Dendritic cell treated with granulocyte-macrophage colony-stimulating factor and Interleukin-4, amounts not matched to agents 40 ng/mL and 50 ng/mL, for 4 days (primary cell): ENCODE measurements around the gene RNF168.
A peak's percentile ranks its signal among the peaks of the same experiment; 100 is the strongest.
"Not testable (repeated sequence)": the region's sequence is repeated elsewhere in the genome, so short reads cannot be mapped to it uniquely, and the experiment has no call there.

Source experiments
- H3K27ac Mint-ChIP-seq: one replicate; pipeline ENCODE4 v1.8.0; 2022; ENCODE audit warnings: mild to moderate bottlenecking, mixed read lengths
- H3K27me3 Mint-ChIP-seq: one replicate; pipeline ENCODE4 v1.8.0; 2022; ENCODE audit warnings: mild to moderate bottlenecking, mixed read lengths
- H3K36me3 Mint-ChIP-seq: one replicate; pipeline ENCODE4 v1.8.0; 2022; ENCODE audit warnings: low read depth, mixed read lengths
- H3K4me1 Mint-ChIP-seq: one replicate; pipeline ENCODE4 v1.8.0; 2022; ENCODE audit warnings: low read depth, mixed read lengths
- H3K4me3 Mint-ChIP-seq: one replicate; pipeline ENCODE4 v1.8.0; 2022; ENCODE audit warnings: mild to moderate bottlenecking, moderate library complexity, mixed read lengths
- H3K9me3 Mint-ChIP-seq: one replicate; pipeline ENCODE4 v1.8.0; 2022; ENCODE audit warnings: mixed read lengths
- intact Hi-C: fragments of 100-400 bp; cut with micrococcal nuclease; formaldehyde crosslinking; loops from one replicate; pipeline ENCODE4 v1.15.0; 2022

RNF168 gene

DNA sequence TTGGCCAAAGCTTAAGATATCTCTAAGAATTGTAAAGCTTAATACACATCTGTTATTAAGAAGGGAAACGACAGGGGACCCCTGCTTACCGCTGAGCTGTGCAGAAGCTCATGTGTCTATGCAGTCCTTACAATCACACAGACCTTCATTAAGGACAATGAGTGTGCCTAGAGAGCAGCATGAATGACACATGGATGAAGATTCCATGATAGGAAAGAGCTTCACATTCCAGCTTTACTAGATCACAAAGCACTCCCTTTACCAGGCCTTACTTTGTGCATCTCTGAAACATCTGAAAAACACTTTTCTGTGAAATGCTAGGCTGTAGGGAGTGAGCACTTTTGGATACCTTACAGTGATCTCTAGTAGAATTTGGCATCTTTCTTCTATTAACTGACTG lies 32.0 kb downstream of the RNF168 start:
- Mint-ChIP-seq H3K36me3 (peaks cover 85% of the 10 kb centered on the region), H3K27ac (no peak overlapping the region), H3K27me3 (no peaks in the 10 kb centered on the region), H3K4me1 (no peaks in the 10 kb centered on the region), H3K4me3 (no peak overlapping the region), H3K9me3 (no peaks in the 10 kb centered on the region)
- intact Hi-C loops = no loop called here

DNA sequence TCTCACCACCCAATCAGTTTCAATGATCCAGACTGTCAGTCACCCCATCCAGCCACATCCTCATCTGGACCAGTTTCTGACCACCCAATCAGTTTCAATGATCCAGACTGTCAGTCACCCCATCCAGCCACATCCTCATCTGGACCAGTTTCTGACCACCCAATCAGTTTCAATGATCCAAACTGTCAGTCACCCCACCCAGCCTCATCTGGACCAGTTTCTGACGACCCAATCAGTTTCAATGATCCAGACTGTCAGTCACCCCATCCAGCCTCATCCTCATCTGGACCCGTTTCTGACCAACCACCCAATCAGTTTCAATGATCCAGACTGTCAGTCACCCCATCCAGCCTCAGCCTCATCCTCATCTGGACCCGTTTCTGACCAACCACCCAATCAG lies 33.4 kb downstream of the RNF168 start:
- H3K27me3 Mint-ChIP-seq, H3K4me3 Mint-ChIP-seq, H3K4me1 Mint-ChIP-seq, H3K27ac Mint-ChIP-seq, intact Hi-C loops, H3K9me3 Mint-ChIP-seq: not testable (repeated sequence)
- H3K36me3 Mint-ChIP-seq = peaks cover 79% of the 10 kb centered on the region

DNA sequence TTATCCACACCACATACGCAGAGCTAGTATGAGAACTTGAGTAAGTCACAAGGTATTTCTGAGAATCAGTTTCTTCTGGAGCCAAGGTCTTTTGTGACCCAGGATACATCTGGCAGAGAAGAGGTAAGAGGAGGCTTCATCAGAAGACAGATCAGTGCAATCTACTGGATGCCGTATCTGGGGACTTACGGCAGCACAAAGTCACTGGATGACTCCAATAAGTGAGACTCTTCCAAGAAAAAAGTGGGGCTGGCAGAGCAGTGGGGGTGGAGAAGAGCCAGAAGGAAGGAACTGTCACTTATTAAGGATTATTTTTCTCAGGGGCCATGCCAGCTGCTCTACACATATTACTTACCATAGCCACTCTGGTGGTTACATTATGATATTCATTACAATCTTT lies 39.8 kb downstream of the RNF168 start:
- peaks cover 38% of the 10 kb centered on the region for H3K36me3 Mint-ChIP-seq
- no peaks in the 10 kb centered on the region for H3K9me3 Mint-ChIP-seq
- H3K27me3 Mint-ChIP-seq = no peaks in the 10 kb centered on the region
- intact Hi-C loops = no loop called here
- no peak overlapping the region for H3K4me3 Mint-ChIP-seq
- H3K4me1 Mint-ChIP-seq = no peaks in the 10 kb centered on the region
- H3K27ac Mint-ChIP-seq = no peak overlapping the region

DNA sequence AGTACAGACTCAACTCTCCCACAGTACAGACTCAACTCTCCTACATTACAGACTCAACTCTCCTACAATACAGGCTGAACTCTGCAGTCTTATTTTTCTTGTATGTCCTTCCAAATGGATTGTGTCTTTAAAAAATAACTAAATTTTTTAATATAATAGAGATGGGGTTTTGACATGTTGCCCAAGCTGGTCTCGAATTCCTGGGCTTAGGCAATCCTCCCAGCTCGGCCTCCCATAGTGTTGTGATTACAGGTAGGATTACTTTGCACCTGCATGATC lies 40.2 kb downstream of the RNF168 start:
- Mint-ChIP-seq H3K9me3 (no peaks in the 10 kb centered on the region), H3K4me3 (no peak overlapping the region), H3K27ac (no peak overlapping the region), H3K36me3 (peaks cover 35% of the 10 kb centered on the region), H3K4me1 (no peaks in the 10 kb centered on the region), H3K27me3 (no peaks in the 10 kb centered on the region)
- intact Hi-C loops = no loop called here

DNA sequence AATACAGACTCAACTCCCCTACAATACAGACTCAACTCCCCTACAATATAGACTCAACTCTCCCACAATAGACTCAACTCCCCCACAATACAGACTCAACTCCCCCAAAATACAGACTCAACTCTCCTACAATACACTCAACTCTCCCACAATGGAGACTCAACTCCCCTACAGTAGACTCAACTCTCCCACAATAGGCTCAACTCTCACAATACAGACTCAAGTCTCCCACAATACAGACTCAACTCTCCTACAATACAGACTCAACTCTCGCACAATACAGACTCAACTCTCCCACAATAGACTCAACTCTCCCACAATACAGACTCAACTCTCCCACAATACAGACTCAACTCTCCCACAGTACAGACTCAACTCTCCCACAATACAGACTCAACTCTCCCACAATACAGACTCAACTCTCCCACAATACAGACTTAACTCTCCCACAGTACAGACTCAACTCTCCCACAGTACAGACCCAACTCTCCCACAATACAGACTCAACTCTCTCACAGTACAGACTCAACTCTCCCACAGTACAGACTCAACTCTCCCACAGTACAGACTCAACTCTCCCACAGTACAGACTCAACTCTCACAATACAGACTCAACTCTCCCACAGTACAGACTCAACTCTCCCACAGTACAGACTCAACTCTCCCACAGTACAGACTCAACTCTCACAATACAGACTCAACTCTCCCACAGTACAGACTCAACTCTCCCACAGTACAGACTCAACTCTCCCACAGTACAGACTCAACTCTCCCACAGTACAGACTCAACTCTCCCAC lies 40.7 kb downstream of the RNF168 start:
- H3K4me3 Mint-ChIP-seq, H3K9me3 Mint-ChIP-seq, intact Hi-C loops, H3K4me1 Mint-ChIP-seq, H3K27me3 Mint-ChIP-seq, H3K27ac Mint-ChIP-seq: not testable (repeated sequence)
- peaks cover 29% of the 10 kb centered on the region for H3K36me3 Mint-ChIP-seq

DNA sequence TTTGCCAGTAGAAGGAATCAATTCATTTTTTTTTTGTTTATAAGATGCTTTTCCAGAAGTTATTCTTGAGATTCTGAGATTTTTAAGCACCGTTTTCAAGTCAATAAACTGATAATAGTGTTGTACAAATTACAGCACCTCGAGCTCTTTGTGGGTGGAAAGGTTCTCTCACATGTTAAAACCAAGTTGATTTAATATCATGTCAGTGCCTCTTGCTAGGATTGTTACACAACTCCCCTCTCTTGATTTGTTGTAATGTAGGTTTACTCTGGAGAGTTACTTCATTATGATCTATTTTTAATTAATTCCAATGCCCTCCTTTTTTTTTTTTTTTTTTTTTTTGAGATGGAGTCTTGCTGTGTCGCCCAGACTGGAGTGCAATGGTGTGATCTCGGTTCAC lies 45.5 kb downstream of the RNF168 start:
- no peaks in the 10 kb centered on the region for H3K27me3 Mint-ChIP-seq
- H3K9me3 Mint-ChIP-seq = no peaks in the 10 kb centered on the region
- no peak overlapping the region for H3K4me3 Mint-ChIP-seq
- intact Hi-C loops = no loop called here
- no peak overlapping the region for H3K27ac Mint-ChIP-seq
- H3K4me1 Mint-ChIP-seq = peaks cover 5% of the 10 kb centered on the region
- peaks cover 14% of the 10 kb centered on the region for H3K36me3 Mint-ChIP-seq

DNA sequence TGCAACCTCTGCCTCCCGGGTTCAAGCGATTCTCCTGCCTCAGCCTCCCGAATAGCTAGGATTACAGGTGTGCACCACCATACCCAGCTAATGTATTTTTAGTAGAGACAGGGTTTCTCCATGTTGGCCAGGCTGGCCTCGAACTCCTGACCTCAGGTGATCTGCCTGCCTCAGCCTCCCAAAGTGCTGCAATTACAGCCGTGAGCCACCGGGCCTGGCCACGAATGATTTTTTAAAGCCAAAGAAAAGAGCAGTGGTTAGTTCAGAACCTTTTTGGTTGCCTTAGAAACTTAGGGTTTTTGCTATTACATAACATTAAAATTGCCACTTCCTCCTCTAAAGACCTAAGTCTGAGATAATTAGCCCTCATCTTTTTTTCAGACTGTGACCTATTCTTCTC lies 46.1 kb downstream of the RNF168 start:
- H3K9me3 Mint-ChIP-seq, H3K27me3 Mint-ChIP-seq, H3K4me1 Mint-ChIP-seq, intact Hi-C loops, H3K27ac Mint-ChIP-seq, H3K4me3 Mint-ChIP-seq: not testable (repeated sequence)
- H3K36me3 Mint-ChIP-seq = peaks cover 14% of the 10 kb centered on the region

DNA sequence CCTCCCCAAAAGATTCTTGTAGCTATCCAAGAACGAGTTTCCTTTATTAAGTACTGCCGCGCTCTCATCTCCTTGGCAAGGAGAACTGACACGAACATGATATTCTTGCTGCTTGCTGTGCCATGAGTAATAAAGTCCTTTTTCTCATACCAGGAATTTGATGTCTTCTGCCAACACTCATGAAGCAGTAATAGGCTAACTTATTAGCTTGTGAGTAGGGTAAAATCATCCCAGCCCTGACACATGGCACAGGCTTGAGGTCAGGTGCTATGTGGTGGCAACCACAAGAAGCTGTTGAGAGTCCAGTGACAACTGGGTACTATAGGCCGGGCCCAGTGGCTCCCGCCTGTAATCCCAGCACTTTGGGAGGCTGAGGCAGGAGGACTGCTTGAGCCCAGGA lies 48.6 kb downstream of the RNF168 start:
- Mint-ChIP-seq H3K36me3 (peaks cover 6% of the 10 kb centered on the region), H3K27ac (no peak overlapping the region), H3K9me3 (no peaks in the 10 kb centered on the region), H3K4me1 (peaks cover 5% of the 10 kb centered on the region), H3K27me3 (no peaks in the 10 kb centered on the region), H3K4me3 (no peak overlapping the region)
- intact Hi-C loops = no loop called here

DNA sequence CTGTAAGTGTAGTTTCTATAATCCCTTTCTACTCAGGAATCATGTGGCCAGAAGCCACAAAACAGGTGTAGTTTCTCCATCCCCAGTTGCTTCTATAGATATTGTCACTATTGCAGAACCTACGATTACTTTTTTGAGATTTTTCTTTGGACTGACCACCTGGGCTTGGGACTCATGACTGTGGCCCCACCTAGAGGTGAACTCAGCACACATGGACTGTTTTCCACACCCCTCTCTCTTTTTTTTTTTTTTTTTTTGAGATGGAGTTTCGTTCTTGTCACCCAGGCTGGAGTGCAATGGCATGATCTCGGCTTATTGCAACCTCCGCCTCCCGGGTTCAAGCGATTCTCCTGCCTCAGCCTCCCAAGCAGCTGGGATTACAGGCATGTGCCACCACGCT lies 58.2 kb downstream of the RNF168 start:
- intact Hi-C loops, H3K36me3 Mint-ChIP-seq, H3K4me1 Mint-ChIP-seq, H3K27ac Mint-ChIP-seq, H3K4me3 Mint-ChIP-seq, H3K9me3 Mint-ChIP-seq, H3K27me3 Mint-ChIP-seq: not testable (repeated sequence)

DNA sequence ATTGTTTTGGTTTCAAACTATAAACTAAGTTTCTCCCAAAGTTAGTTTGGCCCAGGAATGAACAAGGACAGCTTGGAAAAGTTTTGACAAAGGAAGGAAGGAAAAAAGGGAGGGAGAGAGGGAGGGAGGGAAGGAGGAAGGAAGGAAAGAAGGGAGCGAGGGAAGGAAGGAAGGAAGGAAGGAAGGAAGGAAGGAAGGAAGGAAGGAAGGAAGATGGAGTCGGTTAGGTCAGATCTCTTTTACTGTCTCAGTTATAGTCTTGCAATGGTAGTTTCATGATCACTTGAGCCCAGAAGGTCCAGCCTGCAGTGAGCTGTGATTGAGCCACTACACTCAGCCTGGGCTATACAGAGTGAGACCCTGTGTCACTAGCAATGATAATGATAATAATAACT lies 59.1 kb downstream of the RNF168 start:
- intact Hi-C loops = no loop called here
- Mint-ChIP-seq H3K4me1 (peaks cover 8% of the 10 kb centered on the region), H3K36me3 (no peaks in the 10 kb centered on the region), H3K9me3 (no peaks in the 10 kb centered on the region), H3K27ac (no peak overlapping the region), H3K4me3 (no peak overlapping the region), H3K27me3 (no peaks in the 10 kb centered on the region)

DNA sequence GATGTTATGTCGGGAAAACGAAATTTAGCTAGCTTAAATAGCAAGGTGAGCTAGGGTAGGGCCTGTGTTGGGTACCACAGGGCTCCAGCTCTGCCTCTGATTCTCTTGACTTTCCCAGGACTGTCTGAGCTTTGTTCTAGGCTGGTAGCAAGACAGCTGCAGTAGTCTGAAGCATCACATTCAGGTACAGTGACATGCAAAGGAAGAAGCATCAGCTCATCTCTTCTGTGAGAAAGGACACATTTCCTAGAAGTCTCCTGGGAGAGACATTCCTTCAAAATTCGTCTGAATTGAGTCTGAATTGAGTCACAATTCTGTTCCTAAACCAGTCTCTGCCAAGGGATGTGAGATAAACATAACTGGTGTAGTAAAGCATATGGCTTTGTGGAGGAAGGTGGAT lies 62.9 kb downstream of the RNF168 start:
- Mint-ChIP-seq H3K27me3 (no peaks in the 10 kb centered on the region), H3K4me3 (no peak overlapping the region), H3K27ac (no peak overlapping the region), H3K4me1 (peaks cover 8% of the 10 kb centered on the region), H3K36me3 (no peaks in the 10 kb centered on the region), H3K9me3 (no peaks in the 10 kb centered on the region)
- intact Hi-C loops = no loop called here

DNA sequence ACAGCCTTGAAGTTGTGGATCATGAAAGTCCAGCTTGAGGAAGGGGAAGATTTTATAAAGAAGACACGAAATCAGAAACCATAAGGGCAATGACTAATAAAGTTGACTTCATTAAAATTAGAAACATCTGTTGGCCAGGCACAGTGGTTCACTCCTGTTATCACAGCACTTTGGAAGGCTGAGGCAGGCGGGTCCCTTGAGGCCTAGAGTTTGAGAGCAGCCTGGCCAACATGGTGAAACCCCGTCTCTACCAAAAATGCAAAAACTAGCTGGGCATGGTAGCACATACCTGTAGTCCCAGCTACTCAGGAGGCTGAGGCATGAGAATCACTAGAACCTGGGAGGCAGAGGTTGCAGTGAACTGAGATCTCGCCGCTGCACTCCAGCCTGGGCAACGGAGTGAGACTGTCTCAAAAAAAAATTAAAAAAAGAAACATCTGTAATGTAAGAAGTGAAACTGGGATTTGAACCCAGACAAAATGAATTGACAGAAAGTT lies 63.5 kb downstream of the RNF168 start:
- H3K27me3 Mint-ChIP-seq = no peaks in the 10 kb centered on the region
- intact Hi-C loops = no loop called here
- H3K27ac Mint-ChIP-seq = no peak overlapping the region
- no peaks in the 10 kb centered on the region for H3K36me3 Mint-ChIP-seq
- H3K9me3 Mint-ChIP-seq = no peaks in the 10 kb centered on the region
- peaks cover 8% of the 10 kb centered on the region for H3K4me1 Mint-ChIP-seq
- no peak overlapping the region for H3K4me3 Mint-ChIP-seq

DNA sequence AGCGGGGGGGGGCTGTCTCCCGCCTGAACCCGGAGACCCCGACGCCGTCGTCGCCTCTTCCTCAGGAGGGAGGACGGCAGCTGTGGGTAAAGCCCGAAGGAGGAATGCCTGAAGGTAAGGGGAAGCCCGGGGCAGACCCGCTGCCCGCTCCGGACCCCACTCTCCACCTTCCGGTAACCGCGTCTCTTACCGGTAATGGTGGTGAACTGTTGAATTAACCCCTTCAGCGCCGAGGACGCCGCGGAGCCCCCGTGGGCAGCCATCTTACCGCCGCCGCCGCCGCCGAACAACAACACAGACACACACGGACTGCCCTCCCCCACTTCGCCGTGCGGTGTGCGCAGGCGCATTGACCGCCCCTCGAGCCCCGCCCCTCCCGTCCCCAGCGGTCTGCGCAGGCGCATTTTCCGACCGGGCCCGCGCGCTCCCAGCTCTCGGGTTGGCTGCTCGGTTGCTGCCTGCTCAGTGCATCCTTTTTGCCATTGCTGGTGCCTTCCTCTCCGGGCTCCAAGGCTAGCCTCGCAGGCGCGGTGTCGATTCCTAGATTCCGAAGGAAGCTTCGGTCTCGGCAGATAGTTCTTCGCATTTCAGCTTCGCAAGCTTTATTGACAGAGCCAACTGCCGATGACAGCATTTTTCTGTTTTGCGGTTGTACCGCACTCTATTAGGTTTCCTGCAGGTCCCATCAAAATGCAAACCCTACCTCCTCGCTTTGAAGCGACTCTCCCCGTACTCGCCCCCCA lies 71.3 kb downstream of the RNF168 start, which contains the start of gene UBXN7:
Gene UBXN7 (minus strand): TSS at position 291 of the 743 bp plus-strand sequence. CDS start 28 bp downstream, at position 263.
- Mint-ChIP-seq H3K27ac (peak within 1 kb of the TSS; percentile 94), H3K4me1 (peaks cover 17% of the 10 kb centered on the region), H3K27me3 (no peaks in the 10 kb centered on the region), H3K4me3 (peak within 1 kb of the TSS; percentile 98), H3K9me3 (no peaks in the 10 kb centered on the region), H3K36me3 (peaks cover 24% of the 10 kb centered on the region)
- intact Hi-C loops = loop anchor here (5.0 kb wide), 1 partner anchor 115 kb away; the partner anchor contains the start of gene DYNLT2B

DNA sequence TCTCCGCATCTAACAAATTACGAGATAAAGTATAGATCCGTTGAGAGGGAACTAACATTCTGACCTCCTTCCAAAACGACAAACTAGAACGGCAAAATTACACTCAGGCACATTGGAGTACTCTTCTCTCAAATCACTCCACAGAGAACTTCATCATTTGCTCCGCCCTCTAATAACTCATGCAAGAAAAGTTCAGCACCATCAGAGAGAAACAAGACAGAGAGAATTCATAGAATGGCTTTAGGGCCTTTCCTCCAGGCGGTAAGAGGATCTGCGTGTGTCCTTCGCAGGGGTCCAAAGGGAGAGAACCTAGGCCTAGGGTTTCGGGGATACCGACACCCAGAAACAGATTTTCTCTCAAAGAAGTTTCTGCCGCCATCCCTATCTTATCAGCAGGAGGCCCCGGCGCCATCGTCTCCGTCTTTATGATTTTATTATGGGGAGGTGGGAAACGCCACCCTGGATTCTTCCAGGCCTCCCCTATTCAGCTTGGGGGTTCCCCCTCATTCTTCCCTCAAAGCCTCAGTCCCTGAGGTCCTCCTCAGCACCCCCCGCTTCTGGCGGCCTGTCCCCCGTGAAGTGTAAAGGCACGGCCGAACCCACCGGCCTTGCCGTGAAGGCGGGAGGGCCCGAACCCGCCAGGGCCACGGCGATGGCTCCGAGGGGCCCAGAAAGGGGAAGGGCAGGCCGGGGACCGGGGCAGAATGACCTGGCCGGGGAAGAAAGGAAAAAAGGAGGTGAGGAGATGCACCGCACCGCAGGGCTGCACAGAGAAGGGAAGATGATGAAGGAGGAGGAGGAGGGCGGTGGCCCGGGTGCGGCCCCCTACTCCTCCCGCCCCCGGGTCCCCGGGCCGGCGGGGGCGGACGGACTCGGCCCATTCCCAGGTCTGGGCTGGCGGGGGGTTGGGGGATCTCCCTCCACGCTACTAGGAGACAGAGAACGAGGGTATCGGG lies 72.1 kb downstream of the RNF168 start:
- intact Hi-C loops = loop anchor here (5.0 kb wide), 1 partner anchor 114 kb away; the partner anchor contains the start of gene DYNLT2B
- H3K27me3 Mint-ChIP-seq = no peaks in the 10 kb centered on the region
- peak overlapping the region; percentile 98 for H3K4me3 Mint-ChIP-seq
- H3K9me3 Mint-ChIP-seq = no peaks in the 10 kb centered on the region
- peak overlapping the region; percentile 94 for H3K27ac Mint-ChIP-seq
- H3K4me1 Mint-ChIP-seq = peaks cover 17% of the 10 kb centered on the region
- peaks cover 33% of the 10 kb centered on the region for H3K36me3 Mint-ChIP-seq
